ENCODE results near the gene MRPL14. TPM values are rescaled to one million over a fixed set of nuclear protein-coding genes. Genes with fewer than 3 reads are reported as not detected.

Gene MRPL14
- polyA plus RNA-seq, 1 donor (not counting 4 experiments of a cell fraction or from before 2014, with no cell fraction given), result 136 TPM

DNA sequence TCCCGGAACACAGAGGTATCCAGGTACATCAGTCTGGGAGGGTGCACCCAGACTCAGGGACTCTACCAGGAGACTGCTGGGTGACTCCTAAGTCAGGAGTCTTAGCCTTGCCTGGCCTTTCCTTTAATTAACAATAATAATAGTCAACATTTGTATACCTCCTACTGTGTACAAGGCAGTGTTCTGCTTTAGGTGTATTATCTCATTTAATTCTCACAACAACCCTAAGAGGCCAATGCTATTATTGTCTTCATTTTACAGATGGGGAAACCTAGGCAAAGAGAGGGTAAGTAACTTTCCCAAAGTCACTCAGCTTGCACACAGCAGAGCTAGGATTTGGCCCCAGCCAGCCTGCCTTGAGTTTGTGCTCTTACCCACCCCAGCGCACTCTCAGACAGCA is 39.6 kb downstream of the MRPL14 start:
- no peak overlapping the region for H3K9ac ChIP-seq (ENCODE audit: control insufficient read depth, extremely low read depth, insufficient read depth, low read length)
- no peak overlapping the region for H3K4me3 ChIP-seq (ENCODE audit: control insufficient read depth in 2 of 3, extremely low read depth in 1 of 3, insufficient read depth in 2 of 3, low read depth in 1 of 3, low read length in 3 of 3)
- no peak overlapping the region for H2AFZ ChIP-seq (ENCODE audit: control insufficient read depth, low read length)
- no peak overlapping the region for H3K27ac ChIP-seq (ENCODE audit: control insufficient read depth, insufficient read depth, low read length)
- no peaks in the 10 kb centered on the region for H4K20me1 ChIP-seq (ENCODE audit: control insufficient read depth, extremely low read depth, insufficient read depth, low read length)
- no peaks in the 10 kb centered on the region for H3K27me3 ChIP-seq (ENCODE audit: control insufficient read depth, extremely low read depth, insufficient read depth, low read length)
- peaks cover 11% of the 10 kb centered on the region for H3K4me1 ChIP-seq (ENCODE audit: control insufficient read depth, extremely low read depth, insufficient read depth, low read length)
- H3K4me2 ChIP-seq (ENCODE audit: control insufficient read depth, extremely low read depth, insufficient read depth, low read depth, low read length), result no peak overlapping the region
- H3K36me3 ChIP-seq (ENCODE audit: control insufficient read depth in 2 of 2, extremely low read depth in 1 of 2, insufficient read depth in 2 of 2, low read length in 2 of 2), result peaks cover 0 to 4% of the 10 kb centered on the region in 2 experiments
- no peaks in the 10 kb centered on the region for H3K9me1 ChIP-seq (ENCODE audit: control insufficient read depth, extremely low read depth, insufficient read depth, low read length)
- dilution Hi-C loops (cut with MboI; ENCODE audit: extremely low pct_ligation_motif_present, low sequenced_read_pairs), result no loop called here
- H3K9me3 ChIP-seq (ENCODE audit: control insufficient read depth, low read depth, low read length), result no peaks in the 10 kb centered on the region
- FAIRE-seq, result no peak
- no peak for DNase-seq (ENCODE audit: low read depth, low spot score)
- no peak for TF ChIP-seq EZH2 (IDR thresholded peaks at IDR 0.05; ENCODE audit: low read length)
- TF ChIP-seq, protein P1, sequence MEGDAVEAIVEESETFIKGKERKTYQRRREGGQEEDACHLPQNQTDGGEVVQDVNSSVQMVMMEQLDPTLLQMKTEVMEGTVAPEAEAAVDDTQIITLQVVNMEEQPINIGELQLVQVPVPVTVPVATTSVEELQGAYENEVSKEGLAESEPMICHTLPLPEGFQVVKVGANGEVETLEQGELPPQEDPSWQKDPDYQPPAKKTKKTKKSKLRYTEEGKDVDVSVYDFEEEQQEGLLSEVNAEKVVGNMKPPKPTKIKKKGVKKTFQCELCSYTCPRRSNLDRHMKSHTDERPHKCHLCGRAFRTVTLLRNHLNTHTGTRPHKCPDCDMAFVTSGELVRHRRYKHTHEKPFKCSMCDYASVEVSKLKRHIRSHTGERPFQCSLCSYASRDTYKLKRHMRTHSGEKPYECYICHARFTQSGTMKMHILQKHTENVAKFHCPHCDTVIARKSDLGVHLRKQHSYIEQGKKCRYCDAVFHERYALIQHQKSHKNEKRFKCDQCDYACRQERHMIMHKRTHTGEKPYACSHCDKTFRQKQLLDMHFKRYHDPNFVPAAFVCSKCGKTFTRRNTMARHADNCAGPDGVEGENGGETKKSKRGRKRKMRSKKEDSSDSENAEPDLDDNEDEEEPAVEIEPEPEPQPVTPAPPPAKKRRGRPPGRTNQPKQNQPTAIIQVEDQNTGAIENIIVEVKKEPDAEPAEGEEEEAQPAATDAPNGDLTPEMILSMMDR (optimal IDR thresholded peaks at IDR 0.05 in 1 of 3, IDR thresholded peaks at IDR 0.05 in 1 of 3, conservative IDR thresholded peaks at IDR 0.05 in 1 of 3; ENCODE audit: extremely low read depth in 1 of 3, insufficient read depth in 2 of 3, low read length in 3 of 3), result no peak
- H3K79me2 ChIP-seq (ENCODE audit: control insufficient read depth, insufficient read depth, low read length), result no peaks in the 10 kb centered on the region

DNA sequence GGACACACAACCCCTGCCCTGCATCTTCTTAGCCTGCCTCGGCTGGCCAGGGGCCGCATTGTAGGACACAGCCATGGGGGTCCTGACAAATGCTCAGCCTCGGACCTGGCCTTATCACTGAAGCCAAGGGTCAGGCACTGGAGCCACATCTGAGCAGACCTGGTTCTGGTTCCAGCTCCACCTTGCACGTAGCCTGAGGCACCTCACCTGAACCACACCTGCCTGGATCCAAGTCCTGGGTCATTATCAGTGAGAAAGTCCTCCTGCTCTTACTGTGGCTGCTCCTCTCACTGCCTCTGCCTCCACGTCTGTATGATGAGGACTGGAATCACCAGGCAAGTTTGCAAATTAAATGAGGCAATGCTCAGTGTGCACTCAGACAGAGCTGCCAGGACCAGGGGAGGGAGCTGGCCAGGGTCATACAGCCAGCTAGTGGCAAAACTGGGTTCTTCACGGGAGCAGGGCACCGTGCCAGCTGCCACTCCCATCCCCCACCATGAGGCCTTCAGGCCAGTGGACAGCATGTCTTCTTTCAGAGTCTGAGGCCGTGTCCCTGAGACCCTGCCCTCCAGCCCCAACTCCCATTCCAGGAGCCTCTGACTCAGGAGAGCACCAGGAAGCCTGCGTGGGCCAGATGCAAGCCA is 40.2 kb downstream of the MRPL14 start:
- no peak overlapping the region for H3K4me2 ChIP-seq (ENCODE audit: control insufficient read depth, extremely low read depth, insufficient read depth, low read depth, low read length)
- H3K9me3 ChIP-seq (ENCODE audit: control insufficient read depth, low read depth, low read length), result no peaks in the 10 kb centered on the region
- H4K20me1 ChIP-seq (ENCODE audit: control insufficient read depth, extremely low read depth, insufficient read depth, low read length), result no peaks in the 10 kb centered on the region
- peaks cover 0 to 4% of the 10 kb centered on the region in 2 experiments for H3K36me3 ChIP-seq (ENCODE audit: control insufficient read depth in 2 of 2, extremely low read depth in 1 of 2, insufficient read depth in 2 of 2, low read length in 2 of 2)
- H3K79me2 ChIP-seq (ENCODE audit: control insufficient read depth, insufficient read depth, low read length), result no peaks in the 10 kb centered on the region
- no peaks in the 10 kb centered on the region for H3K9me1 ChIP-seq (ENCODE audit: control insufficient read depth, extremely low read depth, insufficient read depth, low read length)
- no peak overlapping the region for H3K9ac ChIP-seq (ENCODE audit: control insufficient read depth, extremely low read depth, insufficient read depth, low read length)
- dilution Hi-C loops (cut with MboI; ENCODE audit: extremely low pct_ligation_motif_present, low sequenced_read_pairs), result no loop called here
- peaks cover 11% of the 10 kb centered on the region for H3K4me1 ChIP-seq (ENCODE audit: control insufficient read depth, extremely low read depth, insufficient read depth, low read length)
- TF ChIP-seq EZH2 (IDR thresholded peaks at IDR 0.05; ENCODE audit: low read length), result no peak
- TF ChIP-seq, protein P1 (optimal IDR thresholded peaks at IDR 0.05 in 1 of 3, IDR thresholded peaks at IDR 0.05 in 1 of 3, conservative IDR thresholded peaks at IDR 0.05 in 1 of 3; ENCODE audit: extremely low read depth in 1 of 3, insufficient read depth in 2 of 3, low read length in 3 of 3), result no peak
- H3K27ac ChIP-seq (ENCODE audit: control insufficient read depth, insufficient read depth, low read length), result no peak overlapping the region
- no peak overlapping the region for H3K4me3 ChIP-seq (ENCODE audit: control insufficient read depth in 2 of 3, extremely low read depth in 1 of 3, insufficient read depth in 2 of 3, low read depth in 1 of 3, low read length in 3 of 3)
- H3K27me3 ChIP-seq (ENCODE audit: control insufficient read depth, extremely low read depth, insufficient read depth, low read length), result no peaks in the 10 kb centered on the region
- DNase-seq (ENCODE audit: low read depth, low spot score), result no peak
- no peak overlapping the region for H2AFZ ChIP-seq (ENCODE audit: control insufficient read depth, low read length)
- FAIRE-seq, result no peak
